ENCODE data around the gene SLC50A1.

The SLC50A1 gene

GRCh38 chr1:155135415-155136028 is at the start of gene SLC50A1:
TSS of gene SLC50A1 (plus strand) at chr1:155135852. CDS start at chr1:155135912, 60 bp downstream.
- no peaks in the 10 kb centered on the region for H3K4me1 ChIP-seq (ENCODE audit: control insufficient read depth, insufficient read depth, low read length)
- peak within 1 kb of the TSS; percentile 58 for H3K4me3 ChIP-seq (ENCODE audit: low read depth, low read length)
- H3K27ac ChIP-seq (ENCODE audit: extremely low read depth, low read depth, low read length), result peak within 1 kb of the TSS; percentile 88
- H3K36me3 ChIP-seq (ENCODE audit: control insufficient read depth in 2 of 2, insufficient read depth in 1 of 2, low read length in 2 of 2), result peaks cover 3 to 55% of the 10 kb centered on the region in 2 experiments; a peak in 2 of 3 replicates
- POLR2A ChIA-PET, result interaction anchor here (0.9 to 2.2 kb wide), 7 partner anchors 9 to 58 kb away, joined by 3 to 13 read pairs (median 4); partner anchors contain the start of genes KRTCAP2 and TRIM46
- CTCF ChIA-PET, result interaction anchor here (0.9 to 8.1 kb wide), 8 partner anchors 27 to 74 kb away, joined by 3 to 54 read pairs (median 4); partner anchors contain the start of gene KRTCAP2
- no peaks in the 10 kb centered on the region for H3K9me3 ChIP-seq (ENCODE audit: control insufficient read depth, insufficient read depth, low read depth, low read length)
- peak; percentile 40; the same call in 1 of the 2 replicates for TF ChIP-seq ZNF518A (tag by site-specific recombination; conservative IDR thresholded peaks at IDR 0.05; ENCODE audit: low read depth)
- TF ChIP-seq ZNF335 (tag by site-specific recombination; conservative IDR thresholded peaks at IDR 0.05), result peak; percentile 67
- peak; percentile 24; the same call in 1 of the 2 replicates for TF ChIP-seq KLF9 (tag by site-specific recombination; IDR thresholded peaks at IDR 0.05; ENCODE audit: low read depth)
- TF ChIP-seq ZNF274 (IDR thresholded peaks at IDR 0.05; ENCODE audit: low read length), result no peak
- no peak for TF ChIP-seq ZNF274 (tag by site-specific recombination; IDR thresholded peaks at IDR 0.05; ENCODE audit: borderline replicate concordance)
- peak; percentile 16; the same call in 1 of the 2 replicates for TF ChIP-seq KLF17 (tag by site-specific recombination; IDR thresholded peaks at IDR 0.05)
- peak; percentile 96 for TF ChIP-seq ZBTB11 (tag by site-specific recombination; conservative IDR thresholded peaks at IDR 0.05; ENCODE audit: low read depth)
- TF ChIP-seq ZNF394 (tag by site-specific recombination; IDR thresholded peaks at IDR 0.05; ENCODE audit: borderline replicate concordance), result peak; percentile 11
- peak; percentile 25; the same call in 1 of the 2 replicates for TF ChIP-seq ZNF324 (tag by site-specific recombination; IDR thresholded peaks at IDR 0.05)
- no peak for TF ChIP-seq AEBP2 (tag by site-specific recombination; IDR thresholded peaks at IDR 0.05; ENCODE audit: borderline replicate concordance)
- TF ChIP-seq ZNF571 (tag by site-specific recombination; IDR thresholded peaks at IDR 0.05), result no peak
- no peak for TF ChIP-seq ZNF362 (tag by site-specific recombination; IDR thresholded peaks at IDR 0.05)
- TF ChIP-seq ZBTB20 (tag by site-specific recombination; IDR thresholded peaks at IDR 0.05), result peak; percentile 80; the same call in 1 of the 2 replicates
- peak; percentile 52; the same call in 1 of the 2 replicates for TF ChIP-seq KLF8 (tag by site-specific recombination; IDR thresholded peaks at IDR 0.05)
- TF ChIP-seq ZNF629 (tag by site-specific recombination; IDR thresholded peaks at IDR 0.05), result no peak
- TF ChIP-seq ZNF837 (tag by site-specific recombination; IDR thresholded peaks at IDR 0.05), result 0 out of 2 replicates have a peak, but pooled peaks have one; percentile 43
- peak; percentile 77 for TF ChIP-seq ZEB2 (tag by site-specific recombination; IDR thresholded peaks at IDR 0.05)
- no peak for TF ChIP-seq ZNF184 (tag by site-specific recombination; IDR thresholded peaks at IDR 0.05)
- no peak for TF ChIP-seq BCL11A (tag by site-specific recombination; IDR thresholded peaks at IDR 0.05; ENCODE audit: low read depth)
- TF ChIP-seq KLF10 (tag by site-specific recombination; IDR thresholded peaks at IDR 0.05), result peak; percentile 71; the same call in 1 of the 2 replicates
- peak; percentile 33; the same call in 1 of the 2 replicates for TF ChIP-seq ZBTB10 (tag by site-specific recombination; IDR thresholded peaks at IDR 0.05)

Data from HEK293 (cell line).